NK-92 (cell line): ENCODE results near the gene ANK2.

ENCODE experiments used
- DNase-seq: peaks from one replicate; lab custom pipeline; 2025; ENCODE audit not compliant: unreplicated experiment; lab: John Stamatoyannopoulos, UW

ANK2 gene

DNA sequence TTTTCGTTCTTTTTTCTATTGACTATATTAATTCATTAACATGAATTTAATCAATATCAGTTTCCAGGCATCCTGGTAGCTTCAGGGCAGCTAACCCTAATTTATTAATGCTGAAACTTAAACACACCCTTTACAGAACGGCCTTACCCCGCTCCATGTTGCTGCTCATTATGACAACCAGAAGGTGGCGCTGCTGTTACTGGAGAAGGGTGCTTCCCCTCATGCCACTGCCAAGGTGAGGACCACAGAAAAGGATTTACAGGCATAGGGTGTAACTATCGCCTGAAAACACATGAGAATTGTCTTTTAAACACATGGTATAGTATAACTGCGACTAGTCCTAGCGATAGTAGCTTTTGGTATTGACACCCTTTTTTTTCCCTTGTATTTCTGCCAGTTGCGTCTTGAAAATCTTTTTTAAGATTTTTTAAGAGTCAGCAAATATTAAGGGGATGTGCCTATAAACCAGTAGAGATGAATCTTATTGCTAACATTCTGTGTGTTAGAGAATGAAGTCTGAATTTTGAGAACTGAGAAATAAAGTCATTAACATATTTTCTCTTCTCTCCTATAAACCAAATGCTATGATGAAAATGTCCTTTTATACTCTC is 229.0 kb downstream of the ANK2 start:
- DNase-seq, result no peak

DNA sequence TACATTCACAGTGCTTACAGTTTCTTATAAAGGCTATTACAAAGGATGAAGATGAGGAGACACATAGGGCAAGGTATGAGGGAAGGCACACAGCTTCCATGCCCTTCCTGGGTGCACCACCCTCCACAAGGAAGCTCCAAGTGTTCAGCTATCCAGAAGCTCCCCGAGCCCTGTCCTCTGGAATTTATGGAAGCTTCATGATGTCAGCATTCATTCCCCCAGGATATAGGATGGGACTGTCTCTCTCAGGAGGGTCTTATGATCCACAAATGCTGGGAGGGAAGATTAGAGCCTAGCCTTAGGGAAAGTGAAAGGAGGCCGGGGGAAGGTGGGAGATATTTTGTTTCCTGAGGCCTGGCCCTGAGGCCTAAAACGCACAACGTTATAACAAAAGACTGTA is 236.0 kb downstream of the ANK2 start:
- no peak for DNase-seq

DNA sequence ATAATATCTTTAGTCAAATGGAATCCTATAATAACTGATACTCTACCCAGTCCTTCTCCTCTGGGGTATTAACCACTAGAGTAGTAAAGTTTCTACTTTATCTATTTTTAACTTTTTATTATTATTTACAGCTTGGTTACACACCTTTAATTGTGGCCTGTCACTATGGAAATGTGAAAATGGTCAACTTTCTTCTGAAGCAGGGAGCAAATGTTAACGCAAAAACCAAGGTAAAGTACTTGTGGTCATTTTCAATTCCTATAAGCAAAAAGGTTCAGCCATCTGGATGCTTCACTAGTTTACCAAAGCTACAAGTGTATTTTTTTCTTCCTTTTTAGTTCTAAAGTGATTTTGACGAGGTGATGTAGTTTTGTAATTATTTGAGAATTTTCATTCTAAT is 238.8 kb downstream of the ANK2 start:
- no peak for DNase-seq

GRCh38 chr4:113288696-113289095 is 239.2 kb downstream of the ANK2 start:
- DNase-seq, result no peak

GRCh38 chr4:113289766-113290165 is 240.3 kb downstream of the ANK2 start:
- DNase-seq, result no peak

- DNase-seq, result no peak
These were observed 241.2 kb downstream of the ANK2 start for GRCh38 chr4:113290666-113291065.

DNA sequence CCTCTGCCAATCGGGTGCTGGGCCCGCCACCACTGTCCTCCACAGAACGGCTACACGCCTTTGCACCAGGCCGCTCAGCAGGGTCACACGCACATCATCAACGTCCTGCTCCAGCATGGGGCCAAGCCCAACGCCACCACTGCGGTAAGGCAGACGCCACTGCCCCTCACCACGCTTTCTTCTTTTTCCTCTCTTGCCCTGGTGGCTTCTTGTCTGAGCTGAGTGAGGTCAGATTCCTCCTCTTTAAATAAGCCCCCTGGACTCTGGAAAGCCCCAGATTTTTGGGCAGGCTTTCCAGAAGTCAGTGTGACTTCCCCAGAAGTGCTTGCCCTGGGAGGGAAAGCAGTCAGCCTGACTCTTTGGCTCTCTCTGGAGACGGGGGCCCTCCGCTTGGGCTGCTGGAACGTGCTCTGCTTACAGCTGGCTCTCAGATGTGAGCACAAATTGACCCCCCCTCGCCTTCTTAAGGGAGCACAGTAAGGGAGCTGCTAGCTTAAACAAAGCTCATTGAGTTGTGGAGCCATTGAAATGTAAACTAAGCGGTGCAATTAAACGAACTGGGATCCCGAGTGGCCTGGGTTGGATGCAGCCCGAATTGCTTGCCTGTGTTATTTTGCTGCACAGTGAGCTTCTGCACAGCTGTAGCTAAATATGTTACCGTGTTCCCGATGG is 243.1 kb downstream of the ANK2 start:
- no peak for DNase-seq

DNA sequence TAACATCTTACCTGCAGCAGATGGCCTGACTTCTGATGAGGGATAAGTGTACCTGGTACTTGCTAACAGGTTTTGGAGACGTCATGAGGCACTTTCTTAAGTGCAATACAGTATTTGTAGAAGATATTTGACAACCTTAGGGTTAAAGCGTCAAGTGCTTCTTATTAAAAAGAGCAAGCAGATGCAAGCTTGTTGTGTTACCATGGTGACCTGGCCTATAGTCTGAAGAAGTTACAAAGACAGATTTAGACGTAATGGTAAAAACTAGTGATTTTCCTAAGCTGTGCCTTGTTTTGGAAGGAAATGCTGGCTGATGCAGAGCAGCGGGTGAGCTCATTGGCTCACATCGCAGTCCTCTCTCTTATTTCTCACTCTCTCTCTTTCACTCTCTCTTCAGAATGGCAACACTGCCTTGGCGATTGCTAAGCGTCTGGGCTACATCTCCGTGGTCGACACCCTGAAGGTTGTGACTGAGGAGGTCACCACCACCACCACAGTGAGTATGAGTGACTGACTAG is 243.6 kb downstream of the ANK2 start:
- no peak for DNase-seq

GRCh38 chr4:113293674-113294073 is 244.2 kb downstream of the ANK2 start:
- no peak for DNase-seq

GRCh38 chr4:113294908-113295307 is 245.5 kb downstream of the ANK2 start:
- no peak for DNase-seq

DNA sequence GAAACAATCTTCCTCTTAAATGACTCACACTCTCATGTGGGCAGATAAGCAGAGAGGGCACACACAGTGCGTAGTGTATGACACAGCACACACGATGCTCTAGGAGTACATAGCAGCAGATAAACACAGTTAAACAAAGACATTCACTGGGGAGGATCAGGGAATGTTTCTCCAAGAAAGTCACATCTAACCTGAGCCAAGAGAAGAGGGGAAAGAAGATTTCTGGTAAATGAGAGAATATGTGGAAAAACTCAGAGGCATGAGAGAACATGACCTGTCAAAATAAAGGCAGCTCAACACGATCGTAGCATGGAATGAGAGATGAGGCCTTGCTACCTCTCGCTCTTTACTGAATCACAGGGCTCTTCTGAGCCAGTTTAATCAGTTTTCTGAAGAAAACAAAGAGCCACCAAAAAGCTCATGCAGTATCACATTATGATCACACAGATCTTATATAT is 251.0 kb downstream of the ANK2 start:
- no peak for DNase-seq

GRCh38 chr4:113302051-113302450 is 252.6 kb downstream of the ANK2 start:
- no peak for DNase-seq

DNA sequence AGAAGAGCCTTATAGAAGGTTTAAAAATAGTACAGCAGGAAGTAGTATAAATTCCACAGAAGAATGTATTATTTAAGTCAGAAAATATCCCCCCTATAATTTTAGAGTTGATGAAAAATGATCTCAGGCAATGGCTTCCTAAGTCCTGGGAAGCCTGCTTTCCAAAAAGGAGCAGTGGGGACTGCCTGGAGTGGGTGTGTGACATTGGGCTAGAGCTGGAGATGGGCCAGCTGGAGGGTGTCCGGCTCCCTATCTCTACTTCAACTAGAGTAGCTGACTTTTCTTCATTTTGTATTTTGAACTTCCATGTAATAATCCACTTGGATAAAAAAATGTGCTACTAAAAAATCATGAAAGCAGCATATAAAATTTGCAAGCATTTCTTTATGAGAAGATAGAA is 253.9 kb downstream of the ANK2 start:
- no peak for DNase-seq

GRCh38 chr4:113311047-113311446 is 261.6 kb downstream of the ANK2 start:
- DNase-seq, result no peak

GRCh38 chr4:113312529-113312928 is 263.1 kb downstream of the ANK2 start:
- DNase-seq, result no peak

GRCh38 chr4:113314426-113314825 is 265.0 kb downstream of the ANK2 start:
- no peak for DNase-seq

DNA sequence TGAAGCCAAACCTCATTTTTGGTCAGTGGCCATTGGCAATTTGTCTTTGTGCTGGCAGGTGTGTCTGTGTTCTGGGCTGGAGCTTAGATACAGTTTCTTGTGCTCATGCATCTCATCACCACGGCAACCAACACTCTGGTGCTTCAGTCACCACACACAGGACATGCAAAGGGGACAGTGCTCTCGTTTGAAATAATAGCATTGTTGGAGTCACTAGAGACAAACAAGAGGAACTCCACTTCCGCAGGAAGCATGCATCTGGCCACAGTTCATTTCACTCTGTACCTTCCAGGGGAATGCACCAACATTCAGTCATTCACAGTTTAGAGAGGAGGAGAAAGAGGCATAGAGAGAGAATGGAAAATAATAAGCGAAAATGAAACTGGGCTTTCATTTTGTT is 267.4 kb downstream of the ANK2 start:
- no peak for DNase-seq

- no peak for DNase-seq
These were observed 268.1 kb downstream of the ANK2 start for GRCh38 chr4:113317523-113317922.

DNA sequence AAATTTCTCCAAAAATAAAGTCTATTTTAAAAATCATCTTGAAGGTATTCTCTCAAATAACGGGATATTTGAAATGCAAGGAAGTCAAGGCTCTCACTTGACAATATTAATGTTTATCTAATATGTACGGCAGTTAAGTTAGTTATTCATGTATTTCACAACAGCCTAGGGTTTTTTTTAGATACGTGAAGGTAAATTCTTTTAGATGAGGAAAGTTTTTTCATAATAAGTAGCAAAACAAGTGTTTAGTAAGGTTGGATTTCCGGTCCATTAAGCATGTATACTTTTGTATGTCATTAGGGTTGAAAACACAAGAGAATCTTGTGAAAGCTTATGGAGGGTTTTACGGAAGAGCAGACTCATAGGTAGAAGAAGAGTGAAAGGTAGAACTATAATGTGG is 273.3 kb downstream of the ANK2 start:
- DNase-seq, result no peak

- no peak for DNase-seq
These were observed 276.6 kb downstream of the ANK2 start for GRCh38 chr4:113325876-113326615.

GRCh38 chr4:113327494-113327893 is 278.0 kb downstream of the ANK2 start:
- no peak for DNase-seq

GRCh38 chr4:113328514-113328913 is 279.1 kb downstream of the ANK2 start:
- DNase-seq, result no peak
